ENCODE measurements around the gene RAP1GAP2. TPM values are rescaled to one million over a fixed set of nuclear protein-coding genes. Genes with fewer than 3 reads are reported as not detected.

RAP1GAP2 gene
- total and polyA plus RNA-seq, 2 of the 8 experiments (the other 6 are each of a cell fraction or from before 2014, with no cell fraction given) = 24.0 to 63.8 TPM

GRCh38 chr17:2841606-2842005 lies 45.4 kb downstream of the RAP1GAP2 start:
- H2AFZ ChIP-seq (ENCODE audit: low read length) = no peak overlapping the region
- H3K4me1 ChIP-seq (replicated peaks in 1 of 4; ENCODE audit: control insufficient read depth in 3 of 4, insufficient read depth in 4 of 4, low read length in 3 of 4) = peaks cover 0 to 6% (median 5%) of the 10 kb centered on the region in 4 experiments; a peak in 3 of 7 replicates
- H2BK15ac ChIP-seq (ENCODE audit: low read length) = no peak overlapping the region
- H2BK12ac ChIP-seq (ENCODE audit: low read depth, low read length) = no peak overlapping the region
- H3K4me2 ChIP-seq (ENCODE audit: insufficient read depth in 1 of 2, low read depth in 2 of 2, low read length in 2 of 2) = no peak overlapping the region
- POLR2A ChIA-PET (ENCODE audit: partially characterized antibody) = no interaction called here
- no peak overlapping the region for H3K23ac ChIP-seq (ENCODE audit: insufficient read length)
- DNase-seq (ENCODE audit: low read depth in 1 of 2, low spot score in 2 of 2) (no peak), FAIRE-seq (no peak)
- H3K56ac ChIP-seq (replicated peaks; ENCODE audit: insufficient read length, low read depth, low read length) = no peak overlapping the region
- no peak overlapping the region for H4K5ac ChIP-seq (ENCODE audit: insufficient read length, low read depth, low read length)
- no peaks in the 10 kb centered on the region for H3K9me3 ChIP-seq (ENCODE audit: insufficient read depth in 2 of 2, low read depth in 1 of 2, low read length in 1 of 2)
- no peak overlapping the region for H3K4ac ChIP-seq (replicated peaks; ENCODE audit: insufficient read length, low read depth, low read length)
- H2AK5ac ChIP-seq (ENCODE audit: low read depth, low read length) = no peak overlapping the region
- no peak for TF ChIP-seq POLR2AphosphoS5 (IDR thresholded peaks at IDR 0.05; ENCODE audit: low read depth, low read length)
- no peak overlapping the region for H3K27ac ChIP-seq (ENCODE audit: low read depth, low read length)
- CTCF ChIA-PET (ENCODE audit: partially characterized antibody) = interaction anchor here (0.6 to 10.9 kb wide), 3 partner anchors 8 to 184 kb away, joined by 3 to 92 read pairs (median 4); no protein-coding TSS in a partner anchor
- H3K27me3 ChIP-seq (replicated peaks in 1 of 4; ENCODE audit: control insufficient read depth in 3 of 4, extremely low read depth in 1 of 4, insufficient read depth in 3 of 4, low read length in 3 of 4) = no peaks in the 10 kb centered on the region
- no peaks in the 10 kb centered on the region for H3K36me3 ChIP-seq (ENCODE audit: control insufficient read depth in 2 of 4, insufficient read depth in 4 of 4, low read length in 3 of 4)
- peak overlapping the region; percentile 57 for H4K8ac ChIP-seq (ENCODE audit: extremely low read depth, insufficient read depth, low read length)
- no peak overlapping the region for H4K91ac ChIP-seq (replicated peaks; ENCODE audit: insufficient read length, low read length)
- H3K18ac ChIP-seq (ENCODE audit: extremely low read depth, low read length) = no peak overlapping the region
- 85% methylated on average over 5 of the region's 5 CpGs; no CpG with 5 or more reads in 1 of the 2 experiments for WGBS, 2 experiments (ENCODE audit: extremely low coverage in 1 of 2, insufficient coverage in 1 of 2, insufficient read length in 1 of 2, insufficient replicate concordance in 2 of 2, low coverage in 1 of 2, low lambda C conversion rate in 2 of 2, missing lambda C conversion rate in 1 of 2)
- no peak overlapping the region for H3K9ac ChIP-seq (replicated peaks in 1 of 4; ENCODE audit: extremely low read depth in 1 of 4, low read depth in 3 of 4, low read length in 3 of 4)
- H3K4me3 ChIP-seq (ENCODE audit: extremely low read depth in 1 of 4, insufficient read depth in 2 of 4, low read depth in 3 of 4, low read length in 4 of 4) = no peak overlapping the region
- H3K14ac ChIP-seq (ENCODE audit: insufficient read length) = no peak overlapping the region
- no peak overlapping the region for H2BK120ac ChIP-seq (replicated peaks; ENCODE audit: low read depth, low read length)
- no peak overlapping the region for H2BK20ac ChIP-seq (ENCODE audit: low read length)
- peaks cover 0 to 1% of the 10 kb centered on the region in 2 experiments for H4K20me1 ChIP-seq (replicated peaks in 1 of 2; ENCODE audit: control insufficient read depth in 1 of 2, insufficient read depth in 2 of 2, low read length in 2 of 2)
- no peaks in the 10 kb centered on the region for H3K79me2 ChIP-seq (ENCODE audit: control insufficient read depth in 1 of 2, insufficient read depth in 2 of 2, low read length in 2 of 2)
- H3K23me2 ChIP-seq (ENCODE audit: low read depth, low read length) = no peaks in the 10 kb centered on the region
- H3K79me1 ChIP-seq (ENCODE audit: low read depth, low read length) = no peaks in the 10 kb centered on the region
- peak overlapping the region; percentile 44; the same call in 1 of the 2 replicates for H2BK5ac ChIP-seq (ENCODE audit: low read depth, low read length)
